Activated naive CD4-positive, alpha-beta T cell treated with anti-CD3 and anti-CD28 coated beads, Interleukin-2, amount 50 U/mL, for 72 hours (primary cell): ENCODE results near the gene PGGHG. TPM values are rescaled to one million over a fixed set of nuclear protein-coding genes. Genes with fewer than 3 reads are reported as not detected.

Source experiments
- ATAC-seq, 2 donors: fragments of 150-1000 bp; cut with Tn5 transposase; 2 replicates each; pipeline ENCODE4 v1.10.0; 2021; ENCODE audit warnings: mild to moderate bottlenecking in 2 of 2, moderate library complexity in 2 of 2
- DNase-seq, 2 donors: peaks; one replicate each; pipeline ENCODE4 v3.0.0; 2021 to 2022; ENCODE audit warnings: low spot score in 2 of 2
- H3K27ac Mint-ChIP-seq, 2 donors: one replicate each; pipeline ENCODE4 v1.8.0; 2022; ENCODE audit warnings: mild to moderate bottlenecking in 2 of 2, mixed read lengths in 2 of 2
- H3K36me3 Mint-ChIP-seq, 2 donors: one replicate each; pipeline ENCODE4 v1.8.0; 2022; ENCODE audit warnings: mixed read lengths in 2 of 2
- H3K9me3 Mint-ChIP-seq, 2 donors: one replicate each; pipeline ENCODE4 v1.8.0; 2022; ENCODE audit warnings: mixed read lengths in 2 of 2
- total RNA-seq, 2 donors: library from RNA; stranded (reverse); gene quantifications; one replicate each; pipeline ENCODE4 v1.2.3, GENCODE V29; 2022

PGGHG gene
- total RNA-seq, 2 donors from 2014 or later = 97.8 to 695 TPM

DNA sequence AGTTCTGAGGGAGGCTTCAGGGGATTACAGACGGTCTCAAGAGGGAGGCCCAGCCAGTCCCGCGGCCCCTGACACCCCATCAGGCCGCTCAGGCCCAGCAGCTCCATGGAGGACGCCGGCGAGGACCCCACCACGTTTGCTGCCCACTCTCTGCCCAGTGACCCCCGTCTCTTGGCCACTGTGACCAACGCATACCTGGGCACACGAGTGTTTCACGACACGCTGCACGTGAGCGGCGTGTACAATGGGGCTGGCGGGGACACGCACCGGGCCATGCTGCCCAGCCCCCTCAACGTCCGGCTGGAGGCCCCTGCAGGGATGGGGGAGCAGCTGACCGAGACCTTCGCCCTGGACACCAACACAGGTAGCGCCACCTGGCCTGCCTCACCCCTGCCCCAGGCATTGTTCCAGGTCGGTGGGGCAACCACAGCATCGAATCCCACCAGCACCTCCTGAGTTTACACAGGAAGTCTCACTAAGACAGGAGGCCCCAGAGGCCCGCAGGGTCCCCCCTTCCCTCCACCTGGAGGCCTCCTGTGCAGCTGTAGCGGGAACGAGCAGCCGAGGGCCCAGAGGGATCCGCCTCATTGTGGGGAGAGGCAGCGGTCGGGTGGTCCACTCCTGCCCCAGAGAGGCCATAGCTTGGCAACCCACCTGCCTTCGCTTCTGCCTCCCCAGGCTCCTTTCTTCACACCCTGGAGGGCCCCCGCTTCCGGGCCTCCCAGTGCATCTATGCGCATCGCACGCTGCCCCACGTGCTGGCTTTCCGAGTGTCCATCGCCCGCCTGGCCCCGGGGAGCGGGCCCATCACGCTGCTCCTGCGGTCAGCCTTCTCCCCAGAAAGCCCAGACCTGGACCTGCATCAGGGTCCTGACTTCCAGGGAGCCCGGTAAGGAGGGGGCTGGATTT is 1.0 kb downstream of the PGGHG start:
- ATAC-seq = no peak
- peak in 1 of 2 donors; percentile 60 for DNase-seq
- Mint-ChIP-seq H3K27ac (peak overlapping the region in 1 of 2 donors; percentile 77), H3K36me3 (peaks cover 7 to 24% of the 10 kb centered on the region in 2 donors), H3K9me3 (peaks cover 0 to 3% of the 10 kb centered on the region in 2 donors)

DNA sequence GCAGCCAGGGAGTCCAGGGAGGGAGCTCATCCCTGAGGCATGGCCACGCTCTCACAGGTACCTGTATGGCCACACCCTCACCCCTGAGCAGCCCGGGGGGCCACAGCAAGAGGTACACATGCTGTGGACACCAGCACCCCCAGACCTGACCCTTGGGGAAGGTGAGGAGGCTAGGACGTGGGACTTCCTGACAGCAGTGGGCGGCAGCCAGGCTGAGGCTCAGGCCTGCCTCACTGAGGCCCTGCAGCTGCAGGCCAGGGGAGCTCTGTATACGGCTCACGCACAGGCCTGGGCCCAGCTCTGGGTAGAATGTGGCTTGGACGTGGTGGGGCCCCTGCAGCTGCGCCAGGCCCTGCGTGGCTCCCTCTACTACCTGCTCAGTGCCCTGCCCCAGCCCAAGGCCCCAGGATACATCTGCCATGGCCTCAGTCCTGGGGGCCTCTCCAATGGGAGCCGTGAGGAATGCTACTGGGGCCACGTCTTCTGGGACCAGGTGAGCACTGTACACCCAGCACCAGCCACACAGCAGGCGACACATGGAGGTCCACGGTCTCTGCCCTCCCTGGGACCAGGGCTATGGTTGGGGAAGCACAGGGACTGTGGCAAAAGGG is 1.8 kb downstream of the PGGHG start:
- H3K27ac Mint-ChIP-seq = peak overlapping the region; percentile 74 to 77
- no peak for ATAC-seq
- DNase-seq = peak in 1 of 2 donors; percentile 55
- H3K36me3 Mint-ChIP-seq = peaks cover 7 to 24% of the 10 kb centered on the region in 2 donors
- peaks cover 0 to 3% of the 10 kb centered on the region in 2 donors for H3K9me3 Mint-ChIP-seq

DNA sequence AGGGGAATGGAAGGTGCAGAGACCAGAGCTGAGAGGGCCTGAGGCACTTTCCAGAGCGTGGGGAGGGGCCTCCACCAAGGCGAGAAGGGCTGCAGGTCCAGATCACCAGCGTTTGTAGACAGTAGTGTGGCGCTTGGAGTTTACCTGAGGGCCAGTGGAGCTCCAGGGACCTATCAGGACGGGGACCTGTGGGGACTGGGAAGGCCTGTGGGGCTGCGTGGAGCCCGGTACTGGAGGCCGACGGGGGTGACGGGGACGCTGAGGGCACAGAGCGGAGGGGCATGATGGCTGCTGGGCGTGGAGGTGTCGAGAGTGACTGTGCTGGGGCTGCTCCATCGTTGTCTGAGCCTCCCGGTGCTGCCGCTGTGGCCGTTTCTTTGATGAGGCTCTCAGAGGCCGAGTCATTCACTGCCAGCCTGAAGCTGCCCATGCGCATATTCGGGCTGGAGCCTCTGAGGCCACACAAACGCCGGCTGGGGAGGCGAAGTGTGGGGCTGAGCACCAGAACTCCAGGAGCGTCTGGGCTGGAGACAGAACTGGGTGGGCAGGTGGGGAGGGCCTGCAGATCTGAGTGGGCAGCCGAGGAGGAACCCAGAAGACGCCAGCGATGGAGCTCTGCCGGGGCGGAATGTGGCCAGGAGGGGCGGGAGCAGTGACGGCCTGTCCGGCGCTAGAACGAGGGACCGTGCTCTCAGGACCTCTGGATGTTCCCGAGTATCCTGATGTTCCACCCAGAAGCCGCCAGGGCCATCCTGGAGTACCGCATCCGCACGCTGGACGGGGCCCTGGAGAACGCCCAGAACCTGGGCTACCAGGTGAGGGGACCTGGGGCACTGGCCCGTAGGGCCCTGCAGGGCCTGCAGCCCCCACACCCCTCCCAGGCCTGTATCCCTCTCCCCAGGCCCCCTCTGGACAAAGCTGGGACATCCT is 2.6 kb downstream of the PGGHG start:
- DNase-seq (peak in 1 of 2 donors; percentile 58), ATAC-seq (no peak)
- Mint-ChIP-seq H3K27ac (peak overlapping the region; percentile 29 to 77), H3K36me3 (peaks cover 7 to 24% of the 10 kb centered on the region in 2 donors), H3K9me3 (peaks cover 0 to 3% of the 10 kb centered on the region in 2 donors)

DNA sequence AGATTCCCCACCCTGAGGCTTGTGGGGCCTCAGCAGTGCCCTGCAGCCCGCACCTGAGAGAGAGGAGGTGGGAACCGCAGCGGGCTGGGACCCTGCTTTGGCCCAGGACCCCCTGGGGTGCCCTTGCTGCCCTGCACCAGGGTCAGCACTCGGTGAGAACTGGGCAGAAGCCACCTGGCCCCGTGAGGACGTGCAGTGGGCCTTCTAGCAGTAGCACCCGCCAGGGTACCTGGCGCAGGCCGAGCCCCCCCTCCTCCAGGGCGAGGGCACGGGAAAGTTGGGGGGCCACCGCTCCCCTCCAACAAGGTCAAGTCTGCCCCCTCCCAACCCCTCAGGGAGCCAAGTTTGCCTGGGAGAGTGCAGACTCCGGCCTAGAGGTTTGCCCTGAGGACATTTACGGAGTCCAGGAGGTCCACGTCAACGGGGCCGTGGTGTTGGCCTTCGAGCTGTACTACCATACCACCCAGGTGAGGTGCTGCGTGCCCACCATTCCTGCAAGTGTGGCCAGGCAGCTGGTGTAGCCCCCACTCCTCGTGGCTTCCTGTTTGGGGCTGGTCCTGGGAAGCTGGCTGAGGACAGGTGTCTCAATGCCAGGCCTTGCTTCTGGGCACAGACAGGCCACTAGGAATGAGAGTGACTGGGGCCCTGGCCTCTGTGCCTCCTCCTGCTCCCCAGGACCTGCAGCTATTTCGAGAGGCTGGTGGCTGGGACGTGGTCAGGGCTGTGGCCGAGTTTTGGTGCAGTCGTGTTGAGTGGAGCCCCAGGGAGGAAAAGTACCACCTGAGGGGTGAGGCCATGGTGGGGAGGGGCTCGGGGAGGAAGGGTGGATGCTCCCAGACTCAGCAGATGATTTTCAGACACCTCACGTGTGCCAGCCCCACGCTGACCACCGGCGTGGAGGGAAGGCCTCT is 3.5 kb downstream of the PGGHG start:
- ATAC-seq (no peak), DNase-seq (peak in 1 of 2 donors; percentile 59)
- peaks cover 0 to 3% of the 10 kb centered on the region in 2 donors for H3K9me3 Mint-ChIP-seq
- peaks cover 7 to 24% of the 10 kb centered on the region in 2 donors for H3K36me3 Mint-ChIP-seq
- H3K27ac Mint-ChIP-seq = peak overlapping the region in 1 of 2 donors; percentile 77

DNA sequence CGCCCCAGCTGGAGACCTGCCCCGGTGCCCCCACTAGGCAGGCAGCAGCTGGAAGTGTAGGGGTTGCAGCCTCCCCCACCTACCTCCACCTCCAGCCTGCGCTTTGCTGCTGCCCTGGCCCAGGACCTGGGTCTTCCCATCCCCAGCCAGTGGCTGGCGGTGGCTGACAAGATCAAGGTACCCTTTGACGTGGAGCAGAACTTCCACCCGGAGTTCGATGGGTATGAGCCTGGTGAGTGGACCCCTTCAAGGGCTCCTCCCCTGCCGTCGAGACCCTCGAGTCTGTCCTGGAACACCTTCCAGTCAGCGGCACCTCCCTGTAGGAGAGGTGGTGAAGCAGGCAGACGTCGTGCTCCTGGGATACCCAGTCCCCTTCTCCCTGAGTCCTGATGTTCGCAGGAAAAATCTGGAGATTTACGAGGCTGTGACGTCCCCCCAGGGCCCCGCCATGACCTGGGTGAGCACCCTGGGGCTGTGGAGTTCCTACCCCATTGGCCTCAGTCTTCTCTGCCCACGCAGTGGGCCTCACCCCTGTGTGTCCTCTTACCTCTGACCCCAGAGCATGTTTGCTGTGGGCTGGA is 4.4 kb downstream of the PGGHG start:
- no peak for ATAC-seq
- peak in 1 of 2 donors; percentile 56 for DNase-seq
- Mint-ChIP-seq H3K36me3 (peaks cover 0 to 16% of the 10 kb centered on the region in 2 donors), H3K27ac (no peak overlapping the region), H3K9me3 (no peaks in the 10 kb centered on the region)

DNA sequence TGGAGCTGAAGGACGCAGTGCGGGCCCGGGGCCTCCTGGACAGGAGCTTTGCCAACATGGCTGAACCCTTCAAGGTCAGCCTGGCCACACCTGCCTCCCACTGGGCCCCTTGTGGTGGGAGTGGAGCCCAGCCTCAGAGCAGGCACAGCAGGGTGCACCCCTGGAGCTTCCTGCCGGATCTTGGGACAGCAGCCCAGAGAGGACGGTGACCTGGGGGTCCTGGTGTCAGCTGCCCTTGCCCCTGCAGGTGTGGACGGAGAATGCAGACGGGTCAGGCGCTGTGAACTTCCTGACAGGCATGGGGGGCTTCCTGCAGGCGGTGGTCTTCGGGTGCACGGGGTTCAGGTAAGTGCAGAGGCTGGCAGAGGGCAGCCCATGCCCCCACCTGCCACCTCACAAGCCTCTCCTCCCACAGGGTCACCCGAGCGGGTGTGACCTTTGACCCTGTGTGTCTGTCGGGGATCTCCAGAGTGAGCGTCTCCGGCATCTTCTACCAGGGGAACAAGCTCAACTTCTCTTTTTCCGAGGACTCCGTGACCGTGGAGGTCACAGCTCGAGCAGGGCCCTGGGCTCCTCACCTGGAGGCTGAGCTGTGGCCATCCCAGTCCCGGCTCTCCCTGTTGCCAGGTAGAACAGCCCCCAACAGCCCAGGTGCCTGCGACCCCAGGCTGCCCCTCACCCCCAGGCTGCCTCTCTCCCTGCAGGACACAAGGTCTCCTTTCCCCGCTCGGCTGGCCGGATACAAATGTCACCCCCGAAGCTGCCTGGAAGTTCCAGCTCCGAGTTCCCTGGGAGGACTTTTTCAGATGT is 5.1 kb downstream of the PGGHG start:
- Mint-ChIP-seq H3K27ac (no peak overlapping the region), H3K36me3 (peaks cover 0 to 16% of the 10 kb centered on the region in 2 donors), H3K9me3 (no peaks in the 10 kb centered on the region)
- ATAC-seq (no peak), DNase-seq (peak in 1 of 2 donors; percentile 57)

DNA sequence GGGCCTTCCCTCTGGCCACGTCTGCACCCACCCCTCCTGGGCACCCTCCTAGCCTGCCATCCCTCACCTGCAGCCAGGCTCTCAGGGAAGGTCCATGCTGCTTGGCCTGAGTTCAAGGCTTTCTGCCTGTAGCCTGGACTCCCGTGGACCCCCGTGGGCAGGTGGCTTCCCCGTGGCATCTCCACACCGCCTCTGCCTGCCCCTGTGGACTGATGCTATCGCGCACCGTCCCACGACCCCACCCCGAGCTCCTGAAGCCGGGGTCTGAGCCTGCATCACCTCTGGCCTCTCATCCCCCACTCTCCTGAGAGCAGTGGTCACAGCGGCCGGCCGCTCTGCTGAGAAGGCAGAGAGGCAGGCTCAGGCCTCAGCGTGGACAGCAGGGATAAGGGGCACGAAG is 5.9 kb downstream of the PGGHG start:
- Mint-ChIP-seq H3K9me3 (no peaks in the 10 kb centered on the region), H3K27ac (peak overlapping the region in 1 of 2 donors; percentile 41), H3K36me3 (peaks cover 0 to 15% of the 10 kb centered on the region in 2 donors)
- DNase-seq (peak in 1 of 2 donors; percentile 55), ATAC-seq (no peak)

DNA sequence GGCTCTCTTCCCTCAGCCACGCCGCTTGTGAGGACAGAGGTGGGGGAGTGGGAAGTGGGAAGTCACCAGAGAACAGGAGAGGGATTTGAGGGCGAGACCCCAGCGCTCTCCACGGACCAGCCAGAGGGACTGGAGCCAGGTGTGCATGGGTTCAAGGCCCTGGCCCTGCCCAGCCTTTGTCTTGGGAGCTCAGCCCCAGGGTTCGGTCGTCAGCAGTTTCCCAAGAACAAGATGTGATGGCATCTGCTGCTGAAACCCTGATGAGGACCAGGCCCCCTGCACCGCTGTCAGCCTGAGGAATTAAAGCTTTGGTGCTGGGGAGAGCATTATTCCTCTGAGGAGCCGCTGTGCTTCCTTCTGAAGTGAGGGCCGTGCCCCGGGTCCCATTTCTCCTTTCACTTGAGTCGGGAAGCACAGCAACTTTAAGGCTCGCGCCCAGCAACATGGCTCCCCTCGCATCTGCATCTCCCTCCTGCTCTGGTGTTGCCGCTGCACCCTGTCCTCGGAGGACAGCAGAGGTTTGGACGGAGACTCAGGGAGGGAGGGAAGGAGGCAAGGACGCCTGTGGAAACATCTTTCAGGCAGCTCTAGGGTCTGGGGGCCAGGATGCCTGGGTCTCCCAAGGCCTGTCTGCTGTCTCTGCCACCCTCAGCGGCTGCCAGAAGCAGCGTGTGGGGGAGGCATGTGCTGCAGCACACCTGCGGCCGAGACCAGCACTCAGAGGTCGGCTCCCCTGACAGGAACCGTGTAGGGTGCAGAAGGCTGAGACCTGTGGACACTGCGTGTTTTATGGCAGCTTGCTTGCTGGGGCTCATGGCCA is 6.6 kb downstream of the PGGHG start:
- H3K36me3 Mint-ChIP-seq = peaks cover 0 to 10% of the 10 kb centered on the region in 2 donors
- no peaks in the 10 kb centered on the region for H3K9me3 Mint-ChIP-seq
- H3K27ac Mint-ChIP-seq = peak overlapping the region in 1 of 2 donors; percentile 70
- no peak for ATAC-seq
- peak in 1 of 2 donors; percentile 58 for DNase-seq

DNA sequence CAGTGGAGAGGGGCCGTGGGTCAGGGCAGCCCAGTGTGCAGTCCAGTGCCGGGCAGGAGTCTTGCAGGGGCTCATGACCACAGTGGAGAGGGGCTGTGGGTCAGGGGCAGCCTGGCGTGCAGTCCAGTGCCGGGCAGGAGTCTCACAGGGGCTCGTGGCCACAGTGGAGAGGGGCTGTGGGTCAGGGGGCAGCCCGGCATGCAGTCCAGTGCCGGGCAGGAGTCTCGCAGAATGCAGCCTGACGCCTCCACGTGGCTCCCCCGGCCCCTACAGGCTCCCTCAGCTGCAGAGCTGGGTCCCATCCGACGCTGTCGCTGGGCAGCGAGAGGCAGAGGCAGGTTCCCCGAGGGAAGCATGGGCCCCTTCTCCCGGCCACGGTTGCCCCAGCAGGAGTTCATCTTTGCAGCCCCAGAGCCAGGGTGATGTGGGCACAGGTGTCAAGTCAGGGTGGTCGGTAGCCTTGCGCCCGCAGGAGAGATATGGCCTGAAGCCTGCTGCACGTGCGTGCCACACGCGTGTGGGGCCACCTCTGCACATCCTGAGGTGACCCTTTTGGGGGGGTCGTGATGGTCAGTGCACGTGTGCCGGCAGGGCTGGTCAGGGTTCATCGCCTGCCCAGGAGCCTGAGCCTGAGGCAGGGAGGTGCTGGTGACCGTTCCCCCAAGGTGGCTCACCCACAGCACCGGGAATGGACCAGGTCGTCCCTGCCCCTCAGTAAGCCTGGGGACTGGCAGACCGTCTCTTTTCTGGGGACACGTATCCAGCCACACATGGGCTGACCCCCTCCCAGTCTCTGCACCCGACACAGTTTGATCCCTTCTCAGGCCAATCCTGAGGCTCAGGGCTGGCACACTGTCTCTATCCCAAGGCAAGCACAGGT is 7.5 kb downstream of the PGGHG start:
- peaks cover 0 to 2% of the 10 kb centered on the region in 2 donors for H3K36me3 Mint-ChIP-seq
- no peaks in the 10 kb centered on the region for H3K9me3 Mint-ChIP-seq
- ATAC-seq (no peak), DNase-seq (peak in 1 of 2 donors; percentile 71)
- peak overlapping the region in 1 of 2 donors; percentile 70 for H3K27ac Mint-ChIP-seq

DNA sequence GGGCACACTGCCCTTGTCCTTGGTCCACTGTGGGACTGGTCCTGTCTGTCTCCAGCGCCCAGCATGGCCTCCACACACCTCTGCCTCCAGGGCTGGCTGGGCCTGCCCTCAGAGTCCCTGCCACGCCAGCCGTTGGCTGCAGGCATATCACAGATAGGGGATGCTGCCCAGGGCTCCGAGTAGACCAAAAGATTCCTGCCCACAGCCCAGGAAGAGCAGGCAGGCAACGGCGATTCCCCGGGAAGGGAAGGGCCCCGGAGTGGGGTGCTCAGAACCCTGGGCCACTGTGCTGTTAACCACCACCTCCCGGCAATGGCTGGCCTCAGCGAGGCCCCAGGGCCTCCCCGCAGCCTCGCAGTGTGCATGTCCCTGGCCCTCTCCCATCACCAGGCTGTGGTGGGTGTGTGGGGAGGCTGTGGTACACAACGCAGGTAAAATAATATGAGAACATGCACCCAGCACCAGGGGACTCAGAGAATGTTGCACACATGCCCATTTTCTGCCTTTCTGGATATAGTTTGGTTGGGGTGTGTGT is 8.2 kb downstream of the PGGHG start:
- H3K27ac Mint-ChIP-seq = peak overlapping the region in 1 of 2 donors; percentile 70
- H3K36me3 Mint-ChIP-seq = no peaks in the 10 kb centered on the region
- ATAC-seq (peak; percentile 24 to 29), DNase-seq (no peak)
- H3K9me3 Mint-ChIP-seq = no peaks in the 10 kb centered on the region

DNA sequence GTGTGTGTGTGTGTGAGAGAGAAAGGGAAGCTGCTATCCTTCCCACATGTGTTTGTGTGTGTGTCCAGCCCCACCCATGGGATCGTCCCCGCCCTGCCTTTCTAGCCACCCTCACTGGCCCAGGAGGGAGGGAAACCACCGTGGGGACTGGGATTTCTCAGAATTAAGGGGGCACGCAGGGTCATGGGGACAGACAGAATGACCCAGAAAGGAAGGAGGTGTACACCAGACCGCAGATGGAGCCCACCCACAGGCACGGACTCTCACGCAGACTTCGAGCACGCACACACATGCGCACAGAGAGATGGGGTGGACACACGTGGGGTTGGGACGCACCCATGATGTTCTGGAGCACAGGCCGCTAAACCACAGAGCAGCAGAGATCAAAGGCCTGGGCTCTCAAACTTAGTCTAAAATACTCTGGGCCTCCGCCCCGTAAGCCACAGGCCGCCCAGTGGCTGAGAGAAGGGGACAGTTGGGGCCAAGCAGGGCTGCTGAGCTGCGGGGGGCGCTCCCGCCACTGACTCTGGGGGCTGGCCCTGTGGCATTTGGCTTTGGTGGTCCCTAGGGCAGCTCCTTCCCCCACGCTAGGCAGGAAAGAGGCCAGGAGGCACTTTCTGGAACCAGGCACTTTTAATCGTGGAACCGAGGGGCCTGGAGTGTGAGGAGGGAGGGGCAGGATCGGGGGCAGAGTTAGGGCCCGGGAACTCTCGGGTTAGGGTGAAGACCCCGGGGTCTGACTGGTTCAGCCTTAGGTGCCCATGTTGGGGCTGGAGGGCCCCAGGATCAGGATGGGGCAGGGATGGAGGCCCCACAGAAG is 8.9 kb downstream of the PGGHG start:
- ATAC-seq = peak; percentile 56 to 65
- H3K36me3 Mint-ChIP-seq = no peaks in the 10 kb centered on the region
- peak overlapping the region in 1 of 2 donors; percentile 70 for H3K27ac Mint-ChIP-seq
- peak in 1 of 2 donors; percentile 82 for DNase-seq
- no peaks in the 10 kb centered on the region for H3K9me3 Mint-ChIP-seq
